GM12874 (cell line): ENCODE results near the gene LRRK2.

Experiments
- CTCF ChIP-seq: IDR thresholded peaks from 2 replicates; pipeline ENCODE4 v1.5.1; 2011; ENCODE audit warnings: low read depth, mild to moderate bottlenecking, control low read depth, low read length, moderate library complexity; ENCODE audit not compliant: insufficient read depth

Gene LRRK2

GRCh38 chr12:40393026-40393425 is 168.2 kb downstream of the LRRK2 start:
- TF ChIP-seq CTCF = no peak

- no peak for TF ChIP-seq CTCF
Observed at GRCh38 chr12:40399656-40400055, 174.9 kb downstream of the LRRK2 start.

- no peak for TF ChIP-seq CTCF
Observed at GRCh38 chr12:40405419-40405818, 180.6 kb downstream of the LRRK2 start.
